T-helper 2 cell (primary cell): Measurements from ENCODE around the gene WDFY2.
A peak's percentile ranks its signal among the peaks of the same experiment; 100 is the strongest.

Source experiments
- DNase-seq, 5 experiments: peaks; one replicate each; pipeline versions ENCODE4 v3.0.0 to v3.0.0-alpha.2; 2012 to 2022

Gene WDFY2

GRCh38 chr13:51772781-51773180 lies 188.5 kb downstream of the WDFY2 start:
- no peak for DNase-seq

- no peak for DNase-seq
Measured at GRCh38 chr13:51773515-51773914, 189.3 kb downstream of the WDFY2 start.

- DNase-seq: no peak
Measured at GRCh38 chr13:51776179-51776578, 191.9 kb downstream of the WDFY2 start.

GRCh38 chr13:51777921-51778320 lies 193.7 kb downstream of the WDFY2 start:
- DNase-seq: no peak

GRCh38 chr13:51778392-51778791 lies 194.1 kb downstream of the WDFY2 start:
- DNase-seq: no peak

GRCh38 chr13:51780099-51780498 lies 195.8 kb downstream of the WDFY2 start:
- DNase-seq: no peak

GRCh38 chr13:51781246-51782022 lies 197.2 kb downstream of the WDFY2 start:
- DNase-seq: peak in 1 of 5 experiments; percentile 35

GRCh38 chr13:51782026-51782710 lies 197.9 kb downstream of the WDFY2 start:
- no peak for DNase-seq

GRCh38 chr13:51783428-51784094 lies 199.3 kb downstream of the WDFY2 start:
- DNase-seq: no peak

- DNase-seq: no peak
Measured at GRCh38 chr13:51784097-51784496, 199.8 kb downstream of the WDFY2 start.

GRCh38 chr13:51785712-51786424 lies 201.6 kb downstream of the WDFY2 start:
- no peak for DNase-seq

- no peak for DNase-seq
Measured at GRCh38 chr13:51786425-51787265, 202.4 kb downstream of the WDFY2 start.

- peak in 2 of 5 experiments; percentile 26 to 45 for DNase-seq
Measured at GRCh38 chr13:51793570-51794271, 209.5 kb downstream of the WDFY2 start.

- DNase-seq: no peak
Measured at GRCh38 chr13:51794964-51795363, 210.7 kb downstream of the WDFY2 start.

- DNase-seq: no peak
Measured at GRCh38 chr13:51795419-51795818, 211.2 kb downstream of the WDFY2 start.

GRCh38 chr13:51796546-51796945 lies 212.3 kb downstream of the WDFY2 start:
- no peak for DNase-seq

GRCh38 chr13:51797664-51798488 lies 213.6 kb downstream of the WDFY2 start:
- DNase-seq: peak in 4 of 5 experiments; percentile 26 to 79 (median 39)

GRCh38 chr13:51799261-51799660 lies 215.0 kb downstream of the WDFY2 start:
- no peak for DNase-seq

GRCh38 chr13:51800486-51800885 lies 216.2 kb downstream of the WDFY2 start:
- no peak for DNase-seq

- DNase-seq: no peak
Measured at GRCh38 chr13:51801631-51802099, 217.4 kb downstream of the WDFY2 start.
